A549 (cell line): ENCODE results near the gene UNC5A.

Experiments used
- BHLHE40 ChIP-seq: IDR thresholded peaks from 2 replicates; pipeline ENCODE4 v1.6.1; 2012; ENCODE audit warnings: low read depth, low read length, inconsistent platforms
- CEBPB ChIP-seq, 2 experiments: fragments of >200 bp in 1 of 2; sonication (Bioruptor Twin) in 1 of 2; formaldehyde crosslinking in 1 of 2; IDR thresholded peaks; 2 replicates each; pipeline ENCODE4 v1.6.1; 2012 to 2016
- HDAC2 ChIP-seq: fragments of 200-600 bp; sonication (generic); IDR thresholded peaks from 2 replicates; pipeline ENCODE4 v1.6.1; 2016
- HOXA7 ChIP-seq: fragments of 250-450 bp; sonication (Bioruptor Pico); IDR thresholded peaks from 2 replicates; pipeline ENCODE4 v1.5.0; 2020; ENCODE audit warnings: mild to moderate bottlenecking, moderate library complexity
- MAFK ChIP-seq: fragments of 450-650 bp; IDR thresholded peaks from 2 replicates; pipeline ENCODE4 v1.6.1; 2014; ENCODE audit not compliant: partially characterized antibody
- MAZ ChIP-seq: fragments of 150-350 bp; IDR thresholded peaks from 2 replicates; pipeline ENCODE4 v1.6.1; 2014; ENCODE audit warnings: antibody characterized with exemption, low read depth, low read length, borderline replicate concordance
- POLR2A ChIP-seq: IDR thresholded peaks from 2 replicates; pipeline ENCODE4 v1.6.1; 2012; ENCODE audit warnings: mild to moderate bottlenecking, low read length
- RAD21 ChIP-seq, 2 experiments: fragments of >200 bp in 1 of 2; sonication (Bioruptor Twin) in 1 of 2; formaldehyde crosslinking in 1 of 2; IDR thresholded peaks in 1 of 2; conservative IDR thresholded peaks in 1 of 2; 2 replicates in 1 of 2; 3 replicates in 1 of 2; pipeline ENCODE4 v1.6.1; 2012 to 2018; ENCODE audit warnings: inconsistent platforms in 1 of 2
- SMC3 ChIP-seq: fragments of >200 bp; sonication (Bioruptor Twin); formaldehyde crosslinking; IDR thresholded peaks from 3 replicates; pipeline ENCODE4 v1.6.1; 2018; ENCODE audit warnings: inconsistent platforms
- ZFP36 ChIP-seq: fragments of 450-650 bp; IDR thresholded peaks from 2 replicates; pipeline ENCODE4 v1.6.1; 2014; ENCODE audit warnings: borderline replicate concordance; ENCODE audit not compliant: partially characterized antibody
- TF ChIP-seq, protein P1 (sequence below): fragments of >200 bp; sonication (Bioruptor Twin); formaldehyde crosslinking; IDR thresholded peaks from 3 replicates; pipeline ENCODE4 v1.5.1; 2016
- TF ChIP-seq, protein P2 (sequence below): fragments of 200-600 bp; sonication (generic); IDR thresholded peaks from 2 replicates; pipeline ENCODE4 v1.6.1; 2016; ENCODE audit warnings: antibody characterized with exemption, mild to moderate bottlenecking, moderate library complexity

GRCh38 chr5:176793343-176793699, 17.0 kb upstream of the UNC5A start:
- TF ChIP-seq, protein P1, sequence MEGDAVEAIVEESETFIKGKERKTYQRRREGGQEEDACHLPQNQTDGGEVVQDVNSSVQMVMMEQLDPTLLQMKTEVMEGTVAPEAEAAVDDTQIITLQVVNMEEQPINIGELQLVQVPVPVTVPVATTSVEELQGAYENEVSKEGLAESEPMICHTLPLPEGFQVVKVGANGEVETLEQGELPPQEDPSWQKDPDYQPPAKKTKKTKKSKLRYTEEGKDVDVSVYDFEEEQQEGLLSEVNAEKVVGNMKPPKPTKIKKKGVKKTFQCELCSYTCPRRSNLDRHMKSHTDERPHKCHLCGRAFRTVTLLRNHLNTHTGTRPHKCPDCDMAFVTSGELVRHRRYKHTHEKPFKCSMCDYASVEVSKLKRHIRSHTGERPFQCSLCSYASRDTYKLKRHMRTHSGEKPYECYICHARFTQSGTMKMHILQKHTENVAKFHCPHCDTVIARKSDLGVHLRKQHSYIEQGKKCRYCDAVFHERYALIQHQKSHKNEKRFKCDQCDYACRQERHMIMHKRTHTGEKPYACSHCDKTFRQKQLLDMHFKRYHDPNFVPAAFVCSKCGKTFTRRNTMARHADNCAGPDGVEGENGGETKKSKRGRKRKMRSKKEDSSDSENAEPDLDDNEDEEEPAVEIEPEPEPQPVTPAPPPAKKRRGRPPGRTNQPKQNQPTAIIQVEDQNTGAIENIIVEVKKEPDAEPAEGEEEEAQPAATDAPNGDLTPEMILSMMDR, result no peak
- TF ChIP-seq MAZ (no peak), RAD21 (conservative IDR thresholded peaks at IDR 0.05 in 1 of 2, IDR thresholded peaks at IDR 0.05 in 1 of 2) (no peak), ZFP36 (no peak), POLR2A (no peak), MAFK (no peak), HDAC2 (no peak), SMC3 (no peak), CEBPB (IDR thresholded peaks at IDR 0.05) (no peak), BHLHE40 (no peak), HOXA7 (CRISPR knock-in tag) (no peak)
- TF ChIP-seq, protein P2, sequence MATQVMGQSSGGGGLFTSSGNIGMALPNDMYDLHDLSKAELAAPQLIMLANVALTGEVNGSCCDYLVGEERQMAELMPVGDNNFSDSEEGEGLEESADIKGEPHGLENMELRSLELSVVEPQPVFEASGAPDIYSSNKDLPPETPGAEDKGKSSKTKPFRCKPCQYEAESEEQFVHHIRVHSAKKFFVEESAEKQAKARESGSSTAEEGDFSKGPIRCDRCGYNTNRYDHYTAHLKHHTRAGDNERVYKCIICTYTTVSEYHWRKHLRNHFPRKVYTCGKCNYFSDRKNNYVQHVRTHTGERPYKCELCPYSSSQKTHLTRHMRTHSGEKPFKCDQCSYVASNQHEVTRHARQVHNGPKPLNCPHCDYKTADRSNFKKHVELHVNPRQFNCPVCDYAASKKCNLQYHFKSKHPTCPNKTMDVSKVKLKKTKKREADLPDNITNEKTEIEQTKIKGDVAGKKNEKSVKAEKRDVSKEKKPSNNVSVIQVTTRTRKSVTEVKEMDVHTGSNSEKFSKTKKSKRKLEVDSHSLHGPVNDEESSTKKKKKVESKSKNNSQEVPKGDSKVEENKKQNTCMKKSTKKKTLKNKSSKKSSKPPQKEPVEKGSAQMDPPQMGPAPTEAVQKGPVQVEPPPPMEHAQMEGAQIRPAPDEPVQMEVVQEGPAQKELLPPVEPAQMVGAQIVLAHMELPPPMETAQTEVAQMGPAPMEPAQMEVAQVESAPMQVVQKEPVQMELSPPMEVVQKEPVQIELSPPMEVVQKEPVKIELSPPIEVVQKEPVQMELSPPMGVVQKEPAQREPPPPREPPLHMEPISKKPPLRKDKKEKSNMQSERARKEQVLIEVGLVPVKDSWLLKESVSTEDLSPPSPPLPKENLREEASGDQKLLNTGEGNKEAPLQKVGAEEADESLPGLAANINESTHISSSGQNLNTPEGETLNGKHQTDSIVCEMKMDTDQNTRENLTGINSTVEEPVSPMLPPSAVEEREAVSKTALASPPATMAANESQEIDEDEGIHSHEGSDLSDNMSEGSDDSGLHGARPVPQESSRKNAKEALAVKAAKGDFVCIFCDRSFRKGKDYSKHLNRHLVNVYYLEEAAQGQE, result no peak
